H1 (cell line): ENCODE data around the gene MAGEC2. TPM values are rescaled to one million over a fixed set of nuclear protein-coding genes. Genes with fewer than 3 reads are reported as not detected.

ENCODE experiments used
- CTCF ChIA-PET: fragments of 300-600 bp; sonication (Branson Sonifier 250); formaldehyde crosslinking; loops from one replicate; lab custom pipeline; 2021; ENCODE audit not compliant: partially characterized antibody; lab: Charles Lee
- POLR2A ChIA-PET: fragments of 300-600 bp; sonication (Branson Sonifier 250); formaldehyde crosslinking; loops from one replicate; lab custom pipeline; 2021; ENCODE audit warnings: inconsistent platforms; ENCODE audit not compliant: partially characterized antibody; lab: Charles Lee
- DNase-seq, 2 experiments: peaks; one replicate each; pipeline versions ENCODE4 v3.0.0 to v3.0.0-alpha.2; 2010 to 2022; ENCODE audit warnings: low spot score in 2 of 2, low read depth in 1 of 2, mixed read lengths in 1 of 2
- FAIRE-seq: peaks from 2 replicates; lab custom pipeline; 2011; peaks lifted over from hg19 to GRCh38; lab: Jason Lieb, UNC
- H2AFZ ChIP-seq: 2 replicates; pipeline ENCODE4 v1.8.1; 2012; ENCODE audit warnings: low read length, inconsistent platforms
- H2AK5ac ChIP-seq: 2 replicates; pipeline ENCODE4 v1.6.1; 2013; ENCODE audit warnings: low read depth, low read length
- H2BK120ac ChIP-seq: replicated peaks from 2 replicates; pipeline ENCODE3; 2013; ENCODE audit warnings: low read depth, low read length, inconsistent platforms
- H2BK12ac ChIP-seq: 2 replicates; pipeline ENCODE4 v1.6.1; 2013; ENCODE audit warnings: low read depth, low read length
- H2BK15ac ChIP-seq: 2 replicates; pipeline ENCODE4 v1.6.1; 2013; ENCODE audit warnings: low read length
- H2BK20ac ChIP-seq: 2 replicates; pipeline ENCODE4 v1.6.1; 2013; ENCODE audit warnings: low read length
- H2BK5ac ChIP-seq: 2 replicates; pipeline ENCODE4 v1.6.1; 2013; ENCODE audit warnings: low read depth, low read length
- H3K14ac ChIP-seq: 2 replicates; pipeline ENCODE4 v1.6.1; 2013; ENCODE audit warnings: inconsistent platforms; ENCODE audit not compliant: insufficient read length
- H3K18ac ChIP-seq: 2 replicates; pipeline ENCODE4 v1.6.1; 2013; ENCODE audit warnings: low read length; ENCODE audit errors: extremely low read depth
- H3K23ac ChIP-seq: 2 replicates; pipeline ENCODE4 v1.6.1; 2013; ENCODE audit warnings: inconsistent platforms; ENCODE audit not compliant: insufficient read length
- H3K23me2 ChIP-seq: 2 replicates; pipeline ENCODE4 v1.6.1; 2013; ENCODE audit warnings: low read depth, low read length
- H3K27ac ChIP-seq: 2 replicates; pipeline ENCODE4 v1.6.1; 2011; ENCODE audit warnings: low read depth, low read length, inconsistent platforms
- H3K27me3 ChIP-seq, 4 experiments: replicated peaks in 1 of 4; 1 replicate in 1 of 4; 2 replicates in 3 of 4; pipeline versions ENCODE4 v1.6.1 to v1.8.1; 2011 to 2013; ENCODE audit warnings: low read length in 3 of 4, mild to moderate bottlenecking in 3 of 4, inconsistent platforms in 2 of 4, mixed read lengths in 2 of 4, moderate library complexity in 1 of 4; ENCODE audit not compliant: control insufficient read depth in 3 of 4, insufficient read depth in 3 of 4; ENCODE audit errors: extremely low read depth in 1 of 4
- H3K36me3 ChIP-seq, 4 experiments: 2 replicates each; pipeline versions ENCODE4 v1.6.1 to v1.8.1; 2011 to 2013; ENCODE audit warnings: mild to moderate bottlenecking in 4 of 4, low read length in 3 of 4, moderate library complexity in 2 of 4, control low read depth in 1 of 4, inconsistent platforms in 1 of 4; ENCODE audit not compliant: insufficient read depth in 4 of 4, control insufficient read depth in 2 of 4
- H3K4ac ChIP-seq: replicated peaks from 2 replicates; pipeline ENCODE3; 2013; ENCODE audit warnings: low read length, low read depth, mixed read lengths, inconsistent platforms; ENCODE audit not compliant: insufficient read length
- H3K4me1 ChIP-seq, 4 experiments: replicated peaks in 1 of 4; 1 replicate in 1 of 4; 2 replicates in 3 of 4; pipeline versions ENCODE4 v1.6.1 to v1.8.1; 2011 to 2013; ENCODE audit warnings: low read length in 3 of 4, inconsistent platforms in 2 of 4, mixed read lengths in 1 of 4; ENCODE audit not compliant: insufficient read depth in 4 of 4, control insufficient read depth in 3 of 4
- H3K4me2 ChIP-seq, 2 experiments: 2 replicates each; pipeline versions ENCODE4 v1.6.1 to v1.8.1; 2011 to 2013; ENCODE audit warnings: low read depth in 2 of 2, low read length in 2 of 2, control low read depth in 1 of 2, inconsistent platforms in 1 of 2, mild to moderate bottlenecking in 1 of 2; ENCODE audit not compliant: insufficient read depth in 1 of 2
- H3K4me3 ChIP-seq, 4 experiments: fragments of 200-600, 300-600 bp in 1 of 4; sonication (generic), shearing (Covaris generic), sonication (Bioruptor Twin) in 1 of 4; 2 replicates each; pipeline versions ENCODE4 v1.5.1 to v1.8.1; 2011 to 2016; ENCODE audit warnings: low read length in 4 of 4, low read depth in 3 of 4, control low read depth in 2 of 4, inconsistent platforms in 2 of 4, mild to moderate bottlenecking in 2 of 4, mixed read lengths in 1 of 4, moderate library complexity in 1 of 4; ENCODE audit not compliant: insufficient read depth in 2 of 4; ENCODE audit errors: extremely low read depth in 1 of 4
- H3K56ac ChIP-seq: replicated peaks from 2 replicates; pipeline ENCODE3; 2013; ENCODE audit warnings: low read depth, mild to moderate bottlenecking, mixed read lengths, low read length, inconsistent platforms; ENCODE audit not compliant: insufficient read length
- H3K79me1 ChIP-seq: 2 replicates; pipeline ENCODE4 v1.6.1; 2013; ENCODE audit warnings: low read depth, low read length, control low read depth
- H3K79me2 ChIP-seq, 2 experiments: 2 replicates each; pipeline versions ENCODE4 v1.6.1 to v1.8.1; 2012 to 2013; ENCODE audit warnings: low read length in 2 of 2, mild to moderate bottlenecking in 2 of 2, inconsistent platforms in 1 of 2; ENCODE audit not compliant: insufficient read depth in 2 of 2, control insufficient read depth in 1 of 2
- H3K9ac ChIP-seq, 4 experiments: replicated peaks in 1 of 4; 1 replicate in 1 of 4; 2 replicates in 3 of 4; pipeline versions ENCODE4 v1.6.1 to v1.8.1; 2011 to 2013; ENCODE audit warnings: low read depth in 3 of 4, low read length in 3 of 4, control low read depth in 2 of 4, mild to moderate bottlenecking in 2 of 4, moderate library complexity in 2 of 4, inconsistent platforms in 1 of 4; ENCODE audit errors: extremely low read depth in 1 of 4
- H3K9me3 ChIP-seq, 2 experiments: 2 replicates each; pipeline versions ENCODE4 v1.6.1 to v1.8.1; 2012 to 2013; ENCODE audit warnings: mild to moderate bottlenecking in 2 of 2, moderate library complexity in 2 of 2, control low read depth in 1 of 2, inconsistent platforms in 1 of 2, low read depth in 1 of 2, low read length in 1 of 2, mixed read lengths in 1 of 2; ENCODE audit not compliant: insufficient read depth in 2 of 2
- H4K20me1 ChIP-seq, 2 experiments: replicated peaks in 1 of 2; 2 replicates each; pipeline versions ENCODE3 to v1.8.1; 2011 to 2013; ENCODE audit warnings: inconsistent platforms in 2 of 2, low read length in 2 of 2, mild to moderate bottlenecking in 1 of 2; ENCODE audit not compliant: insufficient read depth in 2 of 2, control insufficient read depth in 1 of 2
- H4K5ac ChIP-seq: 2 replicates; pipeline ENCODE4 v1.6.1; 2013; ENCODE audit warnings: low read length, low read depth, mixed read lengths, inconsistent platforms; ENCODE audit not compliant: insufficient read length
- H4K8ac ChIP-seq: 2 replicates; pipeline ENCODE4 v1.8.0; 2013; ENCODE audit warnings: mild to moderate bottlenecking, moderate library complexity, low read length, inconsistent platforms; ENCODE audit not compliant: insufficient read depth; ENCODE audit errors: extremely low read depth
- H4K91ac ChIP-seq: replicated peaks from 2 replicates; pipeline ENCODE3; 2013; ENCODE audit warnings: low read length, mixed read lengths, inconsistent platforms; ENCODE audit not compliant: insufficient read length
- CBX5 ChIP-seq: fragments of 300-800, 300-1000 bp; sonication (generic); IDR thresholded peaks from 2 replicates; pipeline ENCODE4 v1.7.1; 2016; ENCODE audit warnings: antibody characterized with exemption, low read length, low read depth
- EGR1 ChIP-seq: IDR thresholded peaks from 2 replicates; pipeline ENCODE4 v1.6.1; 2011; ENCODE audit warnings: low read depth, low read length, borderline replicate concordance
- SIRT6 ChIP-seq: IDR thresholded peaks from one replicate; pipeline ENCODE4 v1.7.1; 2012; ENCODE audit warnings: low read length, inconsistent platforms
- WGBS, 2 experiments: shearing (Covaris generic) in 1 of 2; methylation state at CpG; one replicate each; pipeline versions ENCODE4 v1.1.6 to v1.1.7; 2013 to 2015; ENCODE audit warnings: low lambda C conversion rate in 2 of 2, mixed read lengths in 2 of 2, inconsistent platforms in 1 of 2, low coverage in 1 of 2, missing lambda C conversion rate in 1 of 2; ENCODE audit not compliant: insufficient replicate concordance in 2 of 2, insufficient coverage in 1 of 2, insufficient read length in 1 of 2; ENCODE audit errors: extremely low coverage in 1 of 2, missing lambda C conversion rate in 1 of 2; 5-methylcytosine and 5-hydroxymethylcytosine counted together
- polyA plus RNA-seq, 7 experiments: library from polyadenylated mRNA; depleted of rRNA in 3 of 7; stranded (reverse) in 5 of 7; unstranded in 2 of 7; fragments of >200 nt in 5 of 7; fragments of 200-250 nt in 2 of 7; gene quantifications; 1 replicate in 5 of 7; 2 replicates in 1 of 7; 4 replicates in 1 of 7; pipeline versions ENCODE4 v1.2.1 to v1.2.3, GENCODE V29; 2011 to 2013; ENCODE audit warnings: missing spikeins in 2 of 7, mixed read lengths in 2 of 7
- total RNA-seq: library from RNA; stranded (reverse); fragmentation: NEBNext Ultra II Directional; extraction: Animal tissue kit (Norgen Biotek cat#: 25700); gene quantifications from 2 replicates; pipeline ENCODE4 v1.2.1, GENCODE V29; 2021

MAGEC2 gene
- total and polyA plus RNA-seq, 2 of the 8 experiments (the other 6 are each of a cell fraction or from before 2014, with no cell fraction given) = not detected

- no peaks in the 10 kb centered on the region for H4K20me1 ChIP-seq
- no peaks in the 10 kb centered on the region for H3K79me2 ChIP-seq
- no peak overlapping the region for H4K8ac ChIP-seq
- no peak overlapping the region for H4K5ac ChIP-seq
- H2BK5ac ChIP-seq = no peak overlapping the region
- no peak overlapping the region for H3K23ac ChIP-seq
- H4K91ac ChIP-seq = no peak overlapping the region
- TF ChIP-seq EGR1 = no peak
- no peak for TF ChIP-seq SIRT6
- TF ChIP-seq CBX5 = no peak
- no peak overlapping the region for H2BK15ac ChIP-seq
- H3K56ac ChIP-seq = no peak overlapping the region
- no peak overlapping the region for H3K18ac ChIP-seq
- DNase-seq (no peak), FAIRE-seq (no peak)
- H2AK5ac ChIP-seq = no peak overlapping the region
- ChIA-PET POLR2A (no interaction called here), CTCF (no interaction called here)
- H2BK20ac ChIP-seq = no peak overlapping the region
- H3K14ac ChIP-seq = no peak overlapping the region
- H3K9me3 ChIP-seq = no peaks in the 10 kb centered on the region
- no peak overlapping the region for H3K4ac ChIP-seq
- H2AFZ ChIP-seq = no peak overlapping the region
- H3K4me2 ChIP-seq = no peak overlapping the region
- no peak overlapping the region for H3K9ac ChIP-seq
- H3K4me3 ChIP-seq = no peak overlapping the region
- no peaks in the 10 kb centered on the region for H3K27me3 ChIP-seq
- no peak overlapping the region for H2BK120ac ChIP-seq
- H2BK12ac ChIP-seq = no peak overlapping the region
- H3K23me2 ChIP-seq = no peaks in the 10 kb centered on the region
- no peaks in the 10 kb centered on the region for H3K79me1 ChIP-seq
- H3K27ac ChIP-seq = no peak overlapping the region
- H3K4me1 ChIP-seq = no peaks in the 10 kb centered on the region
- 74% methylated on average over 2 of the region's 2 CpGs; no CpG with 5 or more reads in 1 of the 2 experiments for WGBS, 2 experiments
- H3K36me3 ChIP-seq = no peaks in the 10 kb centered on the region
Observed at GRCh38 chrX:142201113-142201512, 4.0 kb downstream of the MAGEC2 start.
